Uterus (tissue), 4 donors: ENCODE measurements around the gene MYF6. TPM values are rescaled to one million over a fixed set of nuclear protein-coding genes. Genes with fewer than 3 reads are reported as not detected.

ENCODE experiments used
- DNase-seq, 2 donors: peaks; one replicate each; pipeline ENCODE4 v3.0.0-alpha.2; 2019 to 2020
- H3K27ac ChIP-seq, 2 donors: fragments of 200-600 bp; sonication (generic); 1 replicate in 1 of 2; 2 replicates in 1 of 2; pipeline ENCODE4 v1.5.1; 2016 to 2018
- H3K27me3 ChIP-seq, 2 donors: fragments of 200-600 bp; sonication (generic); one replicate each; pipeline ENCODE4 v1.5.1; 2018 to 2019; ENCODE audit warnings: control low read depth in 1 of 2
- H3K36me3 ChIP-seq, 2 donors: fragments of 200-600 bp; sonication (generic); one replicate each; pipeline ENCODE4 v1.5.1; 2019; ENCODE audit warnings: control low read depth in 1 of 2
- H3K4me1 ChIP-seq, 2 donors: fragments of 200-600 bp; sonication (generic); one replicate each; pipeline ENCODE4 v1.5.1; 2018 to 2019; ENCODE audit warnings: control low read depth in 1 of 2
- H3K4me3 ChIP-seq, 2 donors: fragments of 200-600 bp; sonication (generic); 1 replicate in 1 of 2; 2 replicates in 1 of 2; pipeline ENCODE4 v1.5.1; 2018 to 2019; ENCODE audit warnings: mild to moderate bottlenecking in 1 of 2
- H3K9me3 ChIP-seq, 2 donors: fragments of 200-600 bp; sonication (generic); one replicate each; pipeline ENCODE4 v1.5.1; 2019; ENCODE audit warnings: control low read depth in 1 of 2
- CTCF ChIP-seq, 4 experiments: fragments of 200-600 bp in 2 of 4; fragments of 450-650 bp in 2 of 4; sonication (generic) in 2 of 4; IDR thresholded peaks; one replicate each; pipeline ENCODE4 v1.5.1; 2016 to 2019; ENCODE audit warnings: antibody characterized with exemption in 4 of 4, mild to moderate bottlenecking in 2 of 4, moderate library complexity in 1 of 4
- POLR2A ChIP-seq, 2 donors: fragments of 450-650 bp; IDR thresholded peaks; one replicate each; pipeline ENCODE4 v1.6.1; 2016; ENCODE audit warnings: antibody characterized with exemption in 2 of 2, mild to moderate bottlenecking in 1 of 2, moderate library complexity in 1 of 2
- intact Hi-C: fragments of 100-400 bp; cut with DNase I; formaldehyde crosslinking; loops from one replicate; pipeline ENCODE4 v1.15.1; 2023; ENCODE audit warnings: low total_unique reads
- total RNA-seq, 4 donors: library from RNA; depleted of rRNA in 3 of 4; stranded (reverse); fragments of >200 nt in 3 of 4; gene quantifications; one replicate each; pipeline versions ENCODE4 v1.1.0 to v1.2.4, GENCODE V29; 2014 to 2023
- donor health status: DM: yes; HTN: yes; CAD: no.

MYF6 gene
- total RNA-seq, 4 donors from 2014 or later, result not detected

- H3K27ac ChIP-seq, result no peak overlapping the region
- H3K4me1 ChIP-seq, result no peaks in the 10 kb centered on the region
- DNase-seq, result no peak
- no peaks in the 10 kb centered on the region for H3K9me3 ChIP-seq
- H3K27me3 ChIP-seq, result no peaks in the 10 kb centered on the region
- TF ChIP-seq CTCF (IDR thresholded peaks at IDR 0.05) (no peak), POLR2A (IDR thresholded peaks at IDR 0.05) (no peak)
- H3K36me3 ChIP-seq, result no peaks in the 10 kb centered on the region
- intact Hi-C loops, result no loop called here
- H3K4me3 ChIP-seq, result no peak overlapping the region
Observed at GRCh38 chr12:80676856-80677255, 30.6 kb upstream of the MYF6 start.

- intact Hi-C loops, result no loop called here
- DNase-seq, result no peak
- H3K4me1 ChIP-seq, result no peaks in the 10 kb centered on the region
- no peak overlapping the region for H3K27ac ChIP-seq
- H3K4me3 ChIP-seq, result no peak overlapping the region
- H3K27me3 ChIP-seq, result no peaks in the 10 kb centered on the region
- H3K9me3 ChIP-seq, result no peaks in the 10 kb centered on the region
- no peak for TF ChIP-seq CTCF (IDR thresholded peaks at IDR 0.05)
- TF ChIP-seq POLR2A (IDR thresholded peaks at IDR 0.05), result no peak
- H3K36me3 ChIP-seq, result no peaks in the 10 kb centered on the region
Observed at GRCh38 chr12:80677994-80678393, 29.4 kb upstream of the MYF6 start.

- Histone ChIP-seq H3K36me3 (no peaks in the 10 kb centered on the region), H3K9me3 (no peaks in the 10 kb centered on the region), H3K4me1 (no peaks in the 10 kb centered on the region), H3K27me3 (no peaks in the 10 kb centered on the region), H3K4me3 (no peak overlapping the region), H3K27ac (no peak overlapping the region)
- no peak for DNase-seq
- TF ChIP-seq CTCF (IDR thresholded peaks at IDR 0.05) (no peak), POLR2A (IDR thresholded peaks at IDR 0.05) (no peak)
- intact Hi-C loops, result no loop called here
Observed at GRCh38 chr12:80679346-80680131, 27.9 kb upstream of the MYF6 start.

GRCh38 chr12:80681287-80681686, 26.1 kb upstream of the MYF6 start:
- H3K4me3 ChIP-seq, result no peak overlapping the region
- H3K36me3 ChIP-seq, result no peaks in the 10 kb centered on the region
- intact Hi-C loops, result no loop called here
- no peak for DNase-seq
- H3K4me1 ChIP-seq, result no peaks in the 10 kb centered on the region
- no peak overlapping the region for H3K27ac ChIP-seq
- H3K9me3 ChIP-seq, result no peaks in the 10 kb centered on the region
- TF ChIP-seq POLR2A (IDR thresholded peaks at IDR 0.05) (no peak), CTCF (IDR thresholded peaks at IDR 0.05) (no peak)
- H3K27me3 ChIP-seq, result no peaks in the 10 kb centered on the region

- TF ChIP-seq CTCF (IDR thresholded peaks at IDR 0.05) (no peak), POLR2A (IDR thresholded peaks at IDR 0.05) (no peak)
- no peak overlapping the region for H3K27ac ChIP-seq
- intact Hi-C loops, result no loop called here
Observed at GRCh38 chr12:80681786-80682185, 25.6 kb upstream of the MYF6 start.

More at GRCh38 chr12:80681786-80682185, 25.6 kb upstream of the MYF6 start:
- DNase-seq, result no peak
- no peaks in the 10 kb centered on the region for H3K4me1 ChIP-seq
- H3K4me3 ChIP-seq, result no peak overlapping the region
- H3K36me3 ChIP-seq, result no peaks in the 10 kb centered on the region
- no peaks in the 10 kb centered on the region for H3K9me3 ChIP-seq
- H3K27me3 ChIP-seq, result no peaks in the 10 kb centered on the region
